Uterus (tissue), 4 donors: ENCODE results near the gene GRIP1. TPM values are rescaled to one million over a fixed set of nuclear protein-coding genes. Genes with fewer than 3 reads are reported as not detected.

ENCODE experiments used
- DNase-seq, 2 donors: peaks; one replicate each; pipeline ENCODE4 v3.0.0-alpha.2; 2019 to 2020
- H3K27ac ChIP-seq, 2 donors: fragments of 200-600 bp; sonication (generic); 1 replicate in 1 of 2; 2 replicates in 1 of 2; pipeline ENCODE4 v1.5.1; 2016 to 2018
- H3K27me3 ChIP-seq, 2 donors: fragments of 200-600 bp; sonication (generic); one replicate each; pipeline ENCODE4 v1.5.1; 2018 to 2019; ENCODE audit warnings: control low read depth in 1 of 2
- H3K36me3 ChIP-seq, 2 donors: fragments of 200-600 bp; sonication (generic); one replicate each; pipeline ENCODE4 v1.5.1; 2019; ENCODE audit warnings: control low read depth in 1 of 2
- H3K4me1 ChIP-seq, 2 donors: fragments of 200-600 bp; sonication (generic); one replicate each; pipeline ENCODE4 v1.5.1; 2018 to 2019; ENCODE audit warnings: control low read depth in 1 of 2
- H3K4me3 ChIP-seq, 2 donors: fragments of 200-600 bp; sonication (generic); 1 replicate in 1 of 2; 2 replicates in 1 of 2; pipeline ENCODE4 v1.5.1; 2018 to 2019; ENCODE audit warnings: mild to moderate bottlenecking in 1 of 2
- H3K9me3 ChIP-seq, 2 donors: fragments of 200-600 bp; sonication (generic); one replicate each; pipeline ENCODE4 v1.5.1; 2019; ENCODE audit warnings: control low read depth in 1 of 2
- POLR2A ChIP-seq, 2 donors: fragments of 450-650 bp; IDR thresholded peaks; one replicate each; pipeline ENCODE4 v1.6.1; 2016; ENCODE audit warnings: antibody characterized with exemption in 2 of 2, mild to moderate bottlenecking in 1 of 2, moderate library complexity in 1 of 2
- intact Hi-C: fragments of 100-400 bp; cut with DNase I; formaldehyde crosslinking; loops from one replicate; pipeline ENCODE4 v1.15.1; 2023; ENCODE audit warnings: low total_unique reads
- total RNA-seq, 4 donors: library from RNA; depleted of rRNA in 3 of 4; stranded (reverse); fragments of >200 nt in 3 of 4; gene quantifications; one replicate each; pipeline versions ENCODE4 v1.1.0 to v1.2.4, GENCODE V29; 2014 to 2023
- TF ChIP-seq, protein P1 (sequence below), 4 experiments: fragments of 200-600 bp in 2 of 4; fragments of 450-650 bp in 2 of 4; sonication (generic) in 2 of 4; IDR thresholded peaks; one replicate each; pipeline ENCODE4 v1.5.1; 2016 to 2019; ENCODE audit warnings: antibody characterized with exemption in 4 of 4, mild to moderate bottlenecking in 2 of 4, moderate library complexity in 1 of 4
- donor health status: DM: yes; HTN: yes; CAD: no.

GRIP1 gene
- total RNA-seq, 4 donors from 2014 or later, result 6.4 to 74.8 (median 19.2) TPM; not detected in 1

DNA sequence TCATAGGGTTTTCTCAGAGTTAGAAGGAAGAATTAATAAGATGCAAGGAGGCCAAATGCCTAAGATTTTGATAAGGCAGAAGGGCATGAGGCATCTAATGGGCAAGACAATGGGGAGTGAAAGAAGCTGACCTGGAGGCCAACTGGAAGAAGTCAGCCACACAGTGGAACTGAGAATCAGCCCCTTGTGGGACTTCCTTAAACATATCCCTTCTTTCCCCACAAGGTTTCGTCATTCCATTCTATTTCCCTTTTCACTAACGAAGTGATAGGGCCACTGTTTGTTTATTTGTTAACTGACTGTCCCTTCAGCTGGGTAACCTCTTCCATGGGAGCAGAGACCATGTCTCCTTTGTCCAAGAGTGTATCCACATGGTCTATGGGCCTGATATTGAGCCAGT lies 290.4 kb downstream of the GRIP1 start:
- intact Hi-C loops, result no loop called here
- no peak for DNase-seq
- Histone ChIP-seq H3K9me3 (no peaks in the 10 kb centered on the region), H3K4me3 (no peak overlapping the region), H3K36me3 (no peaks in the 10 kb centered on the region), H3K4me1 (no peaks in the 10 kb centered on the region), H3K27ac (no peak overlapping the region), H3K27me3 (no peaks in the 10 kb centered on the region)
- TF ChIP-seq, protein P1, sequence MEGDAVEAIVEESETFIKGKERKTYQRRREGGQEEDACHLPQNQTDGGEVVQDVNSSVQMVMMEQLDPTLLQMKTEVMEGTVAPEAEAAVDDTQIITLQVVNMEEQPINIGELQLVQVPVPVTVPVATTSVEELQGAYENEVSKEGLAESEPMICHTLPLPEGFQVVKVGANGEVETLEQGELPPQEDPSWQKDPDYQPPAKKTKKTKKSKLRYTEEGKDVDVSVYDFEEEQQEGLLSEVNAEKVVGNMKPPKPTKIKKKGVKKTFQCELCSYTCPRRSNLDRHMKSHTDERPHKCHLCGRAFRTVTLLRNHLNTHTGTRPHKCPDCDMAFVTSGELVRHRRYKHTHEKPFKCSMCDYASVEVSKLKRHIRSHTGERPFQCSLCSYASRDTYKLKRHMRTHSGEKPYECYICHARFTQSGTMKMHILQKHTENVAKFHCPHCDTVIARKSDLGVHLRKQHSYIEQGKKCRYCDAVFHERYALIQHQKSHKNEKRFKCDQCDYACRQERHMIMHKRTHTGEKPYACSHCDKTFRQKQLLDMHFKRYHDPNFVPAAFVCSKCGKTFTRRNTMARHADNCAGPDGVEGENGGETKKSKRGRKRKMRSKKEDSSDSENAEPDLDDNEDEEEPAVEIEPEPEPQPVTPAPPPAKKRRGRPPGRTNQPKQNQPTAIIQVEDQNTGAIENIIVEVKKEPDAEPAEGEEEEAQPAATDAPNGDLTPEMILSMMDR (IDR thresholded peaks at IDR 0.05), result no peak
- TF ChIP-seq POLR2A (IDR thresholded peaks at IDR 0.05), result no peak

DNA sequence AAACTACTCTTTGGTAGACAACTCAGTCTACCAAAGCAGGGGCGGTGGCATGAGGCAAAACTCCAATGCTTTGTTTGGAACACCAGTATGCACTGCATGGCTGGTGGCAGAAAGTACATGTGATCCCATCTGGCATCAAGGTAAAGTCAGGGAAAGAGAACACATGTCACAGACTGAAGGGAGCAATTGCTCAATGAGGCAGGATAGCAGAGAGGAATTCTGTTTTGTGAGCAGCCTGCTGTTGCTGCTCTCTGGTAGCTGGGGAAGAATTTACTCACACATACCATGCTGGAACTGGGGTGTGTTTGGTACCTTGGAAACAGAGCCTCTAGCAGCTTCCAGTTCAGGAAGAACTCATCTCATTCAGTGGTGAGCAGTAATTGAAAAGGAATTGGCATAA lies 291.8 kb downstream of the GRIP1 start:
- intact Hi-C loops, result no loop called here
- no peak for TF ChIP-seq POLR2A (IDR thresholded peaks at IDR 0.05)
- DNase-seq, result no peak
- Histone ChIP-seq H3K4me3 (no peak overlapping the region), H3K27me3 (no peaks in the 10 kb centered on the region), H3K9me3 (no peaks in the 10 kb centered on the region), H3K36me3 (no peaks in the 10 kb centered on the region), H3K4me1 (no peaks in the 10 kb centered on the region), H3K27ac (no peak overlapping the region)

DNA sequence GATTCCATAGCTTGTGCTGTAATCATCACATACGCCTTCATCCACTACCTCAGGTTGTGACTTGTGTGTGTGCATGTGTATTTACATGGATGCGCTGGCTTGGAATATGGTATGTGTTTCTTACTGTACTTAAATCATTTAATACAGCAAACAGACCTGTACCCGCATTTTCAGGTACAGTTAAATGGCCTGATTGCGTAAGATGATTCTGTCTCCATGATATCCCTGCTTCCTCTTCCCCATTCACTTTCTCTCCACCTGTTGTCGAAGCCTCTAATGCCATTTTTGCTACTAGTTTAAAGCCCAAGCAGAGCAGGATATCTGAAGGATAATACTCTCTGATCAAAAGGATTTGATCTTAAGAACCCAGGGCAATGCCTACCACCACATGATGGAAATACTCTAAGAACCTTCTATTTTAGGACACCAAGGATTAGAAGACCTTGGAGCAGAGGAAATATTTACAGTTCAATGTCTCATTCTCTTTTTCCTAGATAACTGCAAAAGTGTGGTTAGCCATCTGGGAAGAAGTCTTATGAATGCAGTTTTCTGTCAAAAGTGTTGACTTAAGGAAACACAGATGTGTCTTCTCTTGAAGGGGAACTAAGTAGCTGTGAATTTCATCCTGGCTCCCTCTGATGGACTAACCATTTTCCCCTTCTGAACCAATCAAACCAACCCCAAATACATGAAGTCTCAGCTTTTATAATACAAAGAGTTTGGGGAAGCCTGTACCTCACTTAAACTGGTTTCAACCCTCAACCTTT lies 297.9 kb downstream of the GRIP1 start:
- Histone ChIP-seq H3K27me3 (no peaks in the 10 kb centered on the region), H3K36me3 (no peaks in the 10 kb centered on the region), H3K9me3 (no peaks in the 10 kb centered on the region), H3K27ac (no peak overlapping the region), H3K4me1 (no peaks in the 10 kb centered on the region), H3K4me3 (no peak overlapping the region)
- TF ChIP-seq POLR2A (IDR thresholded peaks at IDR 0.05), result no peak
- TF ChIP-seq, protein P1 (IDR thresholded peaks at IDR 0.05), result no peak
- intact Hi-C loops, result no loop called here
- DNase-seq, result no peak

DNA sequence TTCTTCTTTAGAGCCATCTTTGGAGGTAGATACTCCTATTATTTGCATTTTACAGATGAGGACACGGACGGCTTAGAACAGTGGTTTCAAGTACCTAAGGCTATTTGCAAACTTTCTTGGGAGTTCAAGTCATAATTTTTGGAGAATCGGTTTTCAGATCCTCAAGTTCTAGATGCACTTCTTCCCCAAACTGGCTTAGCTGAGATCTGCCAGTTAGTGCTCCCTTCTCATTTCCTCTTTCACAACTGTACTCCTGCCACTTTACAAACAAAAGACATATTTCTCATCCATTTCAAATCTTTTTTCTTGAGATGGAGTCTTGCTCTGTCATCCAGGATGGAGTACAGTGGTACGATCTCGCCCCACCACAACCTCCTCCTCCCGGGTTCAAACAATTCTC lies 299.3 kb downstream of the GRIP1 start:
- DNase-seq, result no peak
- no peaks in the 10 kb centered on the region for H3K27me3 ChIP-seq
- intact Hi-C loops, result no loop called here

DNA sequence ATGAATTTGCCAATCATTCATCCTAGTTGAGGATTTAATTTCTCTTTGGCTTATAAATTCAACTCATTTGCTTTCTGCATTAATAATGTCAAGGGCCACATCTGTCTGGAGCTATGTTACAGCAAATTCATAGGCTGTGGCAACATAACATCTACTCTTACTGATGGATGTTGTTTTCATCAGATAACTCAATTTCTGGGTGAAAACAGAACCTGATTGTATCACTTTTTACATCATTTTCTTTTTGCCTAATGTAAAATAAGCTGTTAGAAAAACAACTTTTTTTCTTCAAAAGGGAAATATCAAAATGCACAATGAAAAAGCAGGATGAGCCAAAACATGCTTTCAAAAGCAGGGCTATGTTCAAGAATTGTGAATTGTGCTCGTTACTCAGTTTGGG lies 303.3 kb downstream of the GRIP1 start:
- Histone ChIP-seq H3K36me3 (no peaks in the 10 kb centered on the region), H3K4me3 (no peak overlapping the region), H3K9me3 (no peaks in the 10 kb centered on the region), H3K27me3 (no peaks in the 10 kb centered on the region), H3K27ac (no peak overlapping the region), H3K4me1 (no peaks in the 10 kb centered on the region)
- DNase-seq, result no peak
- no peak for TF ChIP-seq POLR2A (IDR thresholded peaks at IDR 0.05)
- TF ChIP-seq, protein P1 (IDR thresholded peaks at IDR 0.05), result no peak
- intact Hi-C loops, result no loop called here

More for the DNA sequence above, 299.3 kb downstream of the GRIP1 start:
- no peak overlapping the region for H3K27ac ChIP-seq
- TF ChIP-seq POLR2A (IDR thresholded peaks at IDR 0.05), result no peak
- TF ChIP-seq, protein P1 (IDR thresholded peaks at IDR 0.05), result no peak
- no peaks in the 10 kb centered on the region for H3K9me3 ChIP-seq
- no peak overlapping the region for H3K4me3 ChIP-seq
- no peaks in the 10 kb centered on the region for H3K36me3 ChIP-seq
- no peaks in the 10 kb centered on the region for H3K4me1 ChIP-seq
